ENCODE measurements around the gene PITPNM1.

The PITPNM1 gene

GRCh38 chr11:67542971-67543370 is 37.8 kb upstream of the PITPNM1 start:
- H3K4me3 ChIP-seq (replicated peaks; ENCODE audit: low read depth, low read length) = no peak overlapping the region
- no peak for DNase-seq (ENCODE audit: low read depth)
- TF ChIP-seq, protein P1, sequence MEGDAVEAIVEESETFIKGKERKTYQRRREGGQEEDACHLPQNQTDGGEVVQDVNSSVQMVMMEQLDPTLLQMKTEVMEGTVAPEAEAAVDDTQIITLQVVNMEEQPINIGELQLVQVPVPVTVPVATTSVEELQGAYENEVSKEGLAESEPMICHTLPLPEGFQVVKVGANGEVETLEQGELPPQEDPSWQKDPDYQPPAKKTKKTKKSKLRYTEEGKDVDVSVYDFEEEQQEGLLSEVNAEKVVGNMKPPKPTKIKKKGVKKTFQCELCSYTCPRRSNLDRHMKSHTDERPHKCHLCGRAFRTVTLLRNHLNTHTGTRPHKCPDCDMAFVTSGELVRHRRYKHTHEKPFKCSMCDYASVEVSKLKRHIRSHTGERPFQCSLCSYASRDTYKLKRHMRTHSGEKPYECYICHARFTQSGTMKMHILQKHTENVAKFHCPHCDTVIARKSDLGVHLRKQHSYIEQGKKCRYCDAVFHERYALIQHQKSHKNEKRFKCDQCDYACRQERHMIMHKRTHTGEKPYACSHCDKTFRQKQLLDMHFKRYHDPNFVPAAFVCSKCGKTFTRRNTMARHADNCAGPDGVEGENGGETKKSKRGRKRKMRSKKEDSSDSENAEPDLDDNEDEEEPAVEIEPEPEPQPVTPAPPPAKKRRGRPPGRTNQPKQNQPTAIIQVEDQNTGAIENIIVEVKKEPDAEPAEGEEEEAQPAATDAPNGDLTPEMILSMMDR (IDR thresholded peaks at IDR 0.05; ENCODE audit: low read length, missing control alignments) = no peak

- H3K4me3 ChIP-seq (replicated peaks; ENCODE audit: low read depth, low read length) = no peak overlapping the region
- no peak for DNase-seq (ENCODE audit: low read depth)
- TF ChIP-seq, protein P1 (IDR thresholded peaks at IDR 0.05; ENCODE audit: low read length, missing control alignments) = no peak
Measured at GRCh38 chr11:67542169-67542568, 37.0 kb upstream of the PITPNM1 start.

DNA sequence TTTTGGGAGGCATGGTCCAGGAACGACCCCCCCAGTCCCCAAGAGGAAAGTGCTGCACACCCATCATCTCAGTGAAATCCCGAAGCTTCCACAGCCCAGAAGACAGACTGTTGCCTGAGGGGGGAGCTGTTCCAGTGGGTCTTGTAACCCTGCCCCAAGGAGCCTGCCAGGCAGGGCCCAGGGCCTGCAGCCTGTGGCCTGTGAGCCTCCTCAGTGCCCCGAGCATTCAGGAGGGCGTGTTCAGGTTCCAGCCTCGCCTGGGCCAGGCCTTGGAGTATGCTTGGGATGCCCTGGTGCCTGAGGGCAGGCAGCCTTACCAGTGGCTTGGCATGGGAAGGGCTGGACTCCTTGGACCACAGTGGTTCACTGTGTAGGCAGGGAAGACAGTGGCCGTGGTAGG is 36.0 kb upstream of the PITPNM1 start:
- H3K4me3 ChIP-seq (replicated peaks; ENCODE audit: low read depth, low read length) = no peak overlapping the region
- TF ChIP-seq, protein P1 (IDR thresholded peaks at IDR 0.05; ENCODE audit: low read length, missing control alignments) = no peak
- DNase-seq (ENCODE audit: low read depth) = no peak

- no peak for DNase-seq (ENCODE audit: low read depth)
- TF ChIP-seq, protein P1 (IDR thresholded peaks at IDR 0.05; ENCODE audit: low read length, missing control alignments) = no peak
- no peak overlapping the region for H3K4me3 ChIP-seq (replicated peaks; ENCODE audit: low read depth, low read length)
Measured at GRCh38 chr11:67539550-67539949, 34.4 kb upstream of the PITPNM1 start.

DNA sequence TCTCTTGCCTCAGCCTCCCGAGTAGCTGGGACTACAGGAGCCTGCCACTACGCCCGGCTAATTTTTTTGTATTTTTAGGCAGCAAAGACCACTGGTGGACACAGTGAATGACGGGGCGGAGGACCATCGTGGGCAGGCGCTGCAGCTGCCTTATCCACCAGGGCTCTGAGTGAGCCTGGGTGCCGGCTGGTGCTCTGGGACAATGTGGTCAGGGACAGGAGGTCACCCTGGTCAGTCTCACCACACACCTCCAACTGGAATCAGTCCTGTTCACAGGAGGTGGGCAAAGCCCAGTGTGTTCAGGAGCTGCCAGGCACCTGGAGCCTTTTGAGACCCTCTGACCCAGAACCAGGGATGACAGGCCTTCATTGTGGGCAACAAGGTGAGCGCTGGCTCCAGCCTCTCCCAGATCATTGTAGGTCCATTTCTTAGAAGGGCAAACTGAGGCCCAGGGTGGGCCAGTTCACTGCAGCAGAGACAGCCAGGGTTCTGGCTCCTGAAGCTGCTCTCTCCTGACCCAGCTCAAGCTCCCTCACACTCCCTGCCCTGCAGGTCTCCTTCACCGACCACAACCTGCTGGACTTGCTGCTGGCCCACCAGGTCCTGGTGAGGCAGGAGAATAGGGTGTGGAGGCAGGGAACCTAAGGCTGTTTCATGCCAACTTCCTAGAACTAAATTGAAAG is 33.8 kb upstream of the PITPNM1 start:
- TF ChIP-seq, protein P1 (IDR thresholded peaks at IDR 0.05; ENCODE audit: low read length, missing control alignments) = no peak
- DNase-seq (ENCODE audit: low read depth) = no peak
- no peak overlapping the region for H3K4me3 ChIP-seq (replicated peaks; ENCODE audit: low read depth, low read length)

- no peak for DNase-seq (ENCODE audit: low read depth)
- TF ChIP-seq, protein P1 (IDR thresholded peaks at IDR 0.05; ENCODE audit: low read length, missing control alignments) = no peak
- H3K4me3 ChIP-seq (replicated peaks; ENCODE audit: low read depth, low read length) = no peak overlapping the region
Measured at GRCh38 chr11:67538306-67538705, 33.1 kb upstream of the PITPNM1 start.

DNA sequence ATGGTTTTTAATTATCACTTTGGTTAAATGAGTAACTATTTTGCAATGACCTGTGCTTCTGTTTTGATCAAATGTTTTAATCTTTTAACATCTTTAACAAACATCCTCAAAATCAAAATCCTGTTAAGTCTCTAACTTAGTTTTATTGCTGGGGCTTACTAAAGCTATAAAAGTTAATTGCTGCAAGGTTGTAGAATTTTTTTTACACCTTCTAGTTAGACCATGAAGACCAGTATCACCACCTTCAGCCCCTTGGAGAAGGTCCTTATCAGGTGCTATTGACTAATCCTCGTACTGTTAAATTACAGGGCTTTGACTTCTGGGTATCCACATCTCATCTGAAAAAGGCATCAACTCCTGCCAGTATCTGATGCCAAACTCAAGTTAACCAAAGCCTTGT is 30.4 kb upstream of the PITPNM1 start:
- TF ChIP-seq, protein P1 (IDR thresholded peaks at IDR 0.05; ENCODE audit: low read length, missing control alignments) = no peak

More for the DNA sequence above, 30.4 kb upstream of the PITPNM1 start:
- H3K4me3 ChIP-seq (replicated peaks; ENCODE audit: low read depth, low read length) = no peak overlapping the region
- DNase-seq (ENCODE audit: low read depth) = no peak

Measured in fibroblast of pulmonary artery (primary cell).